ENCODE data around the gene PHLDA1. TPM values are rescaled to one million over a fixed set of nuclear protein-coding genes. Genes with fewer than 3 reads are reported as not detected.

The PHLDA1 gene
- total RNA-seq, 1 experiment from 2014 or later: 159 TPM

- peak overlapping the region; percentile 100 for H3K27ac ChIP-seq (ENCODE audit: low read length)
- no peak for TF ChIP-seq POLR2AphosphoS5 (IDR thresholded peaks at IDR 0.05; ENCODE audit: low read depth, low read length)
- no peak for TF ChIP-seq REST (IDR thresholded peaks at IDR 0.05; ENCODE audit: insufficient read depth in 1 of 2, low read depth in 2 of 2, low read length in 1 of 2)
- no peak for TF ChIP-seq TCF7L2 (IDR thresholded peaks at IDR 0.05; ENCODE audit: low read depth, low read length)
- no peak for TF ChIP-seq SIN3A (IDR thresholded peaks at IDR 0.05; ENCODE audit: borderline replicate concordance, insufficient read depth, low read depth, low read length)
- TF ChIP-seq CTCF (IDR thresholded peaks at IDR 0.05): no peak
- H3K4me1 ChIP-seq (ENCODE audit: control insufficient read depth, insufficient read depth, low read length): peaks cover 52% of the 10 kb centered on the region
- ATAC-seq (0 out of 2 replicates have a peak, but pooled peaks have one; percentile 11), DNase-seq (ENCODE audit: low read depth, low spot score) (no peak)
- no peak overlapping the region for H3K4me3 ChIP-seq (ENCODE audit: low read depth in 2 of 2, low read length in 2 of 2)
- CTCF ChIA-PET: no interaction called here
- no peaks in the 10 kb centered on the region for H3K27me3 ChIP-seq (ENCODE audit: control insufficient read depth, insufficient read depth, low read length)
- in situ Hi-C loops (cut with HindIII; ENCODE audit: low pct_unique_long_range_greater_than_20kb, low sequenced_read_pairs): no loop called here
- no peaks in the 10 kb centered on the region for H3K36me3 ChIP-seq (ENCODE audit: control insufficient read depth, insufficient read depth, low read length)
- POLR2A ChIA-PET: interaction anchor here (1.1 kb wide), 1 partner anchor 39 kb away, joined by 4 read pairs; no protein-coding TSS in a partner anchor
- BruUV-seq (replicated peaks): no TSS peak
- intact Hi-C loops (cut with micrococcal nuclease; ENCODE audit: unreplicated experiment): no loop called here
- H3K9me3 ChIP-seq (ENCODE audit: control insufficient read depth, insufficient read depth, low read depth, low read length): no peaks in the 10 kb centered on the region; the same call in 1 of the 2 replicates
Measured at GRCh38 chr12:76018111-76018510, 13.5 kb downstream of the PHLDA1 start.

DNA sequence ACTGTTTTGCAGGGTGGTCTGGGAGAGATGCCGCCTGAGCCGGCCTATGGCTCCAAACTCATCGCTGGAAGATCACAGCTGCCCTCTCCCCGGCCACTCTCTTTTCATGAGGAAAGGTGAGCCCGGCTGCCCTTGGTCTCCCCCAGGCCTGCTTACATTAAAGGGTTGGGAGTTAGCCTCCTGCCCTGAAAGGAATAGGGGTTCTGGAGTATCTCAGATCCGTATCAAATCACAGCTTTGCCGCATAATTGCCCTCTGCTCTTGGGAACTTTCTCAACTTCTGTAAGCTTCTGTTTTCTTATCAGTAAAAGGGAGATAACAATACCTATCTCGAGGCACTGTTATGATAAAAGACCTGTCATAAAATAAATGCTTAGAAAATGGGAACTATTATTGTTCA lies 17.6 kb downstream of the PHLDA1 start:
- CTCF ChIA-PET: no interaction called here
- POLR2A ChIA-PET: no interaction called here
- ATAC-seq (no peak), DNase-seq (ENCODE audit: low read depth, low spot score) (no peak)
- H3K27me3 ChIP-seq (ENCODE audit: control insufficient read depth, insufficient read depth, low read length): no peaks in the 10 kb centered on the region
- H3K4me1 ChIP-seq (ENCODE audit: control insufficient read depth, insufficient read depth, low read length): peaks cover 11% of the 10 kb centered on the region
- no peak overlapping the region for H3K4me3 ChIP-seq (ENCODE audit: low read depth in 2 of 2, low read length in 2 of 2)
- BruUV-seq (replicated peaks): no TSS peak
- no peak for TF ChIP-seq SIN3A (IDR thresholded peaks at IDR 0.05; ENCODE audit: borderline replicate concordance, insufficient read depth, low read depth, low read length)
- TF ChIP-seq TCF7L2 (IDR thresholded peaks at IDR 0.05; ENCODE audit: low read depth, low read length): no peak
- no peak for TF ChIP-seq REST (IDR thresholded peaks at IDR 0.05; ENCODE audit: insufficient read depth in 1 of 2, low read depth in 2 of 2, low read length in 1 of 2)
- TF ChIP-seq CTCF (IDR thresholded peaks at IDR 0.05): no peak
- TF ChIP-seq POLR2AphosphoS5 (IDR thresholded peaks at IDR 0.05; ENCODE audit: low read depth, low read length): no peak
- no peaks in the 10 kb centered on the region for H3K36me3 ChIP-seq (ENCODE audit: control insufficient read depth, insufficient read depth, low read length)
- H3K9me3 ChIP-seq (ENCODE audit: control insufficient read depth, insufficient read depth, low read depth, low read length): no peaks in the 10 kb centered on the region; the same call in 1 of the 2 replicates
- in situ Hi-C loops (cut with HindIII; ENCODE audit: low pct_unique_long_range_greater_than_20kb, low sequenced_read_pairs): no loop called here
- peak overlapping the region; percentile 71 for H3K27ac ChIP-seq (ENCODE audit: low read length)
- intact Hi-C loops (cut with micrococcal nuclease; ENCODE audit: unreplicated experiment): no loop called here

Measured in Panc1 (cell line).